Measurements from ENCODE around the gene NBDY. TPM values are rescaled to one million over a fixed set of nuclear protein-coding genes. Genes with fewer than 3 reads are reported as not detected.

NBDY gene
- total RNA-seq, 1 donor from 2014 or later, result 30.7 TPM

GRCh38 chrX:56762707-56763555, 33.9 kb downstream of the NBDY start:
- no peaks in the 10 kb centered on the region for H3K9me3 ChIP-seq
- no peaks in the 10 kb centered on the region for H3K36me3 ChIP-seq
- H3K4me1 ChIP-seq, result peaks cover 5% of the 10 kb centered on the region
- DNase-seq (no peak), ATAC-seq (no peak)
- intact Hi-C loops (cut with DNase I), result no loop called here
- no peaks in the 10 kb centered on the region for H3K27me3 ChIP-seq
- no peak overlapping the region for H3K4me3 ChIP-seq
- H3K27ac ChIP-seq, result no peak overlapping the region
- TF ChIP-seq CTCF (IDR thresholded peaks at IDR 0.05), result no peak

GRCh38 chrX:56763556-56764152, 34.6 kb downstream of the NBDY start:
- no peak overlapping the region for H3K27ac ChIP-seq
- DNase-seq, result no peak
- H3K4me1 ChIP-seq, result peaks cover 5% of the 10 kb centered on the region
- ATAC-seq, result no peak
- H3K4me3 ChIP-seq, result no peak overlapping the region
- no peaks in the 10 kb centered on the region for H3K27me3 ChIP-seq
- TF ChIP-seq CTCF (IDR thresholded peaks at IDR 0.05), result no peak
- H3K36me3 ChIP-seq, result no peaks in the 10 kb centered on the region
- intact Hi-C loops (cut with DNase I), result no loop called here
- no peaks in the 10 kb centered on the region for H3K9me3 ChIP-seq

- H3K36me3 ChIP-seq, result no peaks in the 10 kb centered on the region
- intact Hi-C loops (cut with DNase I), result no loop called here
- H3K27me3 ChIP-seq, result no peaks in the 10 kb centered on the region
- peak; percentile 62 for ATAC-seq
- H3K27ac ChIP-seq, result no peak overlapping the region
- H3K4me1 ChIP-seq, result peaks cover 5% of the 10 kb centered on the region
- H3K4me3 ChIP-seq, result no peak overlapping the region
- no peak for DNase-seq
- TF ChIP-seq CTCF (IDR thresholded peaks at IDR 0.05), result peak; percentile 36
- H3K9me3 ChIP-seq, result no peaks in the 10 kb centered on the region
These were observed 35.3 kb downstream of the NBDY start for GRCh38 chrX:56764153-56764974.

GRCh38 chrX:56764975-56765791, 36.1 kb downstream of the NBDY start:
- no peak for TF ChIP-seq CTCF (IDR thresholded peaks at IDR 0.05)
- H3K36me3 ChIP-seq, result no peaks in the 10 kb centered on the region
- H3K27me3 ChIP-seq, result no peaks in the 10 kb centered on the region
- H3K4me1 ChIP-seq, result peaks cover 5% of the 10 kb centered on the region
- ATAC-seq, result no peak
- no peak overlapping the region for H3K27ac ChIP-seq
- no peak overlapping the region for H3K4me3 ChIP-seq
- intact Hi-C loops (cut with DNase I), result no loop called here
- no peaks in the 10 kb centered on the region for H3K9me3 ChIP-seq
- peak; percentile 13 for DNase-seq

All from upper lobe of right lung (tissue), 1 donor.